Activated naive CD8-positive, alpha-beta T cell (primary cell): ENCODE measurements around the gene C1orf35.
A peak's percentile ranks its signal among the peaks of the same experiment; 100 is the strongest.

Experiments
- H3K27ac Mint-ChIP-seq: one replicate; pipeline ENCODE4 v1.8.0; 2021; ENCODE audit warnings: mixed read lengths
- H3K27me3 Mint-ChIP-seq: one replicate; pipeline ENCODE4 v1.8.0; 2021; ENCODE audit warnings: mixed read lengths
- H3K36me3 Mint-ChIP-seq: one replicate; pipeline ENCODE4 v1.8.0; 2021; ENCODE audit warnings: mixed read lengths
- H3K4me1 Mint-ChIP-seq: one replicate; pipeline ENCODE4 v1.8.0; 2021; ENCODE audit warnings: low read depth, mixed read lengths
- H3K4me3 Mint-ChIP-seq: one replicate; pipeline ENCODE4 v1.8.0; 2021; ENCODE audit warnings: mild to moderate bottlenecking, mixed read lengths
- H3K9me3 Mint-ChIP-seq: one replicate; pipeline ENCODE4 v1.8.0; 2021; ENCODE audit warnings: low read depth, mixed read lengths

The C1orf35 gene

GRCh38 chr1:228096416-228097332 is 6.5 kb downstream of the C1orf35 start:
- Mint-ChIP-seq H3K9me3 (no peaks in the 10 kb centered on the region), H3K27ac (no peak overlapping the region), H3K4me1 (peaks cover 35% of the 10 kb centered on the region), H3K36me3 (peaks cover 5% of the 10 kb centered on the region), H3K27me3 (no peaks in the 10 kb centered on the region), H3K4me3 (no peak overlapping the region)

GRCh38 chr1:228095938-228096337 is 7.2 kb downstream of the C1orf35 start:
- H3K4me3 Mint-ChIP-seq, result no peak overlapping the region
- H3K27ac Mint-ChIP-seq, result peak overlapping the region; percentile 58
- peaks cover 35% of the 10 kb centered on the region for H3K4me1 Mint-ChIP-seq
- peaks cover 5% of the 10 kb centered on the region for H3K36me3 Mint-ChIP-seq
- no peaks in the 10 kb centered on the region for H3K9me3 Mint-ChIP-seq
- no peaks in the 10 kb centered on the region for H3K27me3 Mint-ChIP-seq

- Mint-ChIP-seq H3K4me1 (peaks cover 43% of the 10 kb centered on the region), H3K36me3 (peaks cover 5% of the 10 kb centered on the region), H3K4me3 (no peak overlapping the region), H3K27ac (peak overlapping the region; percentile 58), H3K9me3 (no peaks in the 10 kb centered on the region), H3K27me3 (no peaks in the 10 kb centered on the region)
Observed at GRCh38 chr1:228095161-228095560, 8.0 kb downstream of the C1orf35 start.

- peaks cover 49% of the 10 kb centered on the region for H3K4me1 Mint-ChIP-seq
- no peak overlapping the region for H3K4me3 Mint-ChIP-seq
- H3K27ac Mint-ChIP-seq, result peak overlapping the region; percentile 3
- peaks cover 5% of the 10 kb centered on the region for H3K36me3 Mint-ChIP-seq
- H3K27me3 Mint-ChIP-seq, result no peaks in the 10 kb centered on the region
- H3K9me3 Mint-ChIP-seq, result no peaks in the 10 kb centered on the region
Observed at GRCh38 chr1:228094432-228095016, 8.6 kb downstream of the C1orf35 start.

- Mint-ChIP-seq H3K27ac (no peak overlapping the region), H3K4me1 (peaks cover 60% of the 10 kb centered on the region), H3K4me3 (no peak overlapping the region), H3K36me3 (peaks cover 5% of the 10 kb centered on the region), H3K27me3 (no peaks in the 10 kb centered on the region), H3K9me3 (no peaks in the 10 kb centered on the region)
Observed at GRCh38 chr1:228093050-228093906, 9.8 kb downstream of the C1orf35 start.

GRCh38 chr1:228092342-228093049 is 10.6 kb downstream of the C1orf35 start:
- H3K4me1 Mint-ChIP-seq, result peaks cover 68% of the 10 kb centered on the region

GRCh38 chr1:228091084-228091483 is 12.0 kb downstream of the C1orf35 start:
- Mint-ChIP-seq H3K9me3 (no peaks in the 10 kb centered on the region), H3K27me3 (no peaks in the 10 kb centered on the region), H3K4me1 (peaks cover 79% of the 10 kb centered on the region), H3K4me3 (peak overlapping the region; percentile 17), H3K27ac (peak overlapping the region; percentile 77), H3K36me3 (peaks cover 10% of the 10 kb centered on the region)

More at GRCh38 chr1:228092342-228093049, 10.6 kb downstream of the C1orf35 start:
- Mint-ChIP-seq H3K4me3 (no peak overlapping the region), H3K27ac (peak overlapping the region; percentile 75), H3K9me3 (no peaks in the 10 kb centered on the region), H3K36me3 (peaks cover 10% of the 10 kb centered on the region), H3K27me3 (no peaks in the 10 kb centered on the region)

GRCh38 chr1:228090613-228091081 is 12.5 kb downstream of the C1orf35 start:
- Mint-ChIP-seq H3K4me3 (peak overlapping the region; percentile 81), H3K36me3 (peaks cover 10% of the 10 kb centered on the region), H3K27ac (peak overlapping the region; percentile 77), H3K9me3 (no peaks in the 10 kb centered on the region), H3K4me1 (peaks cover 79% of the 10 kb centered on the region), H3K27me3 (no peaks in the 10 kb centered on the region)

- H3K4me1 Mint-ChIP-seq, result peaks cover 80% of the 10 kb centered on the region
- H3K9me3 Mint-ChIP-seq, result no peaks in the 10 kb centered on the region
- H3K27ac Mint-ChIP-seq, result peak overlapping the region; percentile 89
- H3K27me3 Mint-ChIP-seq, result no peaks in the 10 kb centered on the region
- H3K4me3 Mint-ChIP-seq, result peak overlapping the region; percentile 81
- H3K36me3 Mint-ChIP-seq, result peaks cover 12% of the 10 kb centered on the region
Observed at GRCh38 chr1:228089519-228090380, 13.4 kb downstream of the C1orf35 start.

- Mint-ChIP-seq H3K27ac (peak overlapping the region; percentile 89), H3K27me3 (no peaks in the 10 kb centered on the region), H3K4me1 (peaks cover 85% of the 10 kb centered on the region), H3K9me3 (no peaks in the 10 kb centered on the region), H3K36me3 (peaks cover 12% of the 10 kb centered on the region), H3K4me3 (peak overlapping the region; percentile 81)
Observed at GRCh38 chr1:228088586-228089498, 14.3 kb downstream of the C1orf35 start.

GRCh38 chr1:228087771-228088251 is 15.3 kb downstream of the C1orf35 start:
- Mint-ChIP-seq H3K36me3 (peaks cover 12% of the 10 kb centered on the region), H3K4me1 (peaks cover 85% of the 10 kb centered on the region), H3K27me3 (no peaks in the 10 kb centered on the region), H3K27ac (peak overlapping the region; percentile 89), H3K9me3 (no peaks in the 10 kb centered on the region), H3K4me3 (peak overlapping the region; percentile 81)

- Mint-ChIP-seq H3K4me1 (peaks cover 66% of the 10 kb centered on the region), H3K4me3 (peak overlapping the region; percentile 94), H3K9me3 (no peaks in the 10 kb centered on the region), H3K27ac (peak overlapping the region; percentile 96), H3K36me3 (peaks cover 12% of the 10 kb centered on the region), H3K27me3 (no peaks in the 10 kb centered on the region)
Observed at GRCh38 chr1:228085287-228085951, 17.7 kb downstream of the C1orf35 start.
